Chondrocyte (in vitro differentiated cells): Measurements from ENCODE around the gene SYNJ2. TPM values are rescaled to one million over a fixed set of nuclear protein-coding genes. Genes with fewer than 3 reads are reported as not detected.

Experiments
- DNase-seq: peaks from one replicate; pipeline ENCODE4 v3.0.0; 2021; ENCODE audit warnings: mixed read lengths, low spot score
- H3K27ac Mint-ChIP-seq: one replicate; pipeline ENCODE4 v1.8.0; 2021; ENCODE audit warnings: mild to moderate bottlenecking, moderate library complexity, mixed read lengths; ENCODE audit not compliant: unreplicated experiment
- H3K27me3 Mint-ChIP-seq: 2 replicates; pipeline ENCODE4 v1.8.0; 2021; ENCODE audit warnings: low read depth, mixed read lengths
- H3K36me3 Mint-ChIP-seq: 2 replicates; pipeline ENCODE4 v1.8.0; 2021; ENCODE audit warnings: low read depth, mixed read lengths
- H3K4me1 Mint-ChIP-seq: 2 replicates; pipeline ENCODE4 v1.8.0; 2021; ENCODE audit warnings: low read depth, mild to moderate bottlenecking, mixed read lengths
- H3K4me3 Mint-ChIP-seq: one replicate; pipeline ENCODE4 v1.8.0; 2021; ENCODE audit warnings: mild to moderate bottlenecking, moderate library complexity, mixed read lengths; ENCODE audit not compliant: unreplicated experiment
- H3K9me3 Mint-ChIP-seq: 2 replicates; pipeline ENCODE4 v1.8.0; 2021; ENCODE audit warnings: low read depth, mixed read lengths
- CTCF ChIP-seq: fragments of 200-600 bp; sonication (generic); IDR thresholded peaks from 2 replicates; pipeline ENCODE4 v1.5.0; 2021; ENCODE audit warnings: antibody characterized with exemption, mild to moderate bottlenecking, moderate library complexity
- total RNA-seq: library from RNA; stranded (reverse); gene quantifications from 3 replicates; pipeline ENCODE4 v1.2.1, GENCODE V29; 2021

The SYNJ2 gene
- total RNA-seq, 1 donor from 2014 or later, result 53.1 TPM

GRCh38 chr6:158051968-158052367 lies 70.3 kb downstream of the SYNJ2 start:
- H3K4me3 Mint-ChIP-seq, result no peak overlapping the region
- H3K27me3 Mint-ChIP-seq, result no peaks in the 10 kb centered on the region
- DNase-seq, result no peak
- no peak for TF ChIP-seq CTCF
- H3K27ac Mint-ChIP-seq, result no peak overlapping the region
- peaks cover 3% of the 10 kb centered on the region for H3K4me1 Mint-ChIP-seq
- peaks cover 15% of the 10 kb centered on the region for H3K36me3 Mint-ChIP-seq
- no peaks in the 10 kb centered on the region for H3K9me3 Mint-ChIP-seq

- no peak overlapping the region for H3K27ac Mint-ChIP-seq
- peak; percentile 32 for DNase-seq
- no peak overlapping the region for H3K4me3 Mint-ChIP-seq
- H3K27me3 Mint-ChIP-seq, result no peaks in the 10 kb centered on the region
- H3K4me1 Mint-ChIP-seq, result peaks cover 15% of the 10 kb centered on the region
- no peaks in the 10 kb centered on the region for H3K9me3 Mint-ChIP-seq
- peaks cover 12% of the 10 kb centered on the region for H3K36me3 Mint-ChIP-seq
- TF ChIP-seq CTCF, result no peak
Measured at GRCh38 chr6:158053377-158054313, 72.0 kb downstream of the SYNJ2 start.

- no peak for TF ChIP-seq CTCF
- peaks cover 11% of the 10 kb centered on the region for H3K36me3 Mint-ChIP-seq
- H3K4me3 Mint-ChIP-seq, result no peak overlapping the region
- no peak overlapping the region for H3K27ac Mint-ChIP-seq
- no peaks in the 10 kb centered on the region for H3K9me3 Mint-ChIP-seq
- H3K27me3 Mint-ChIP-seq, result no peaks in the 10 kb centered on the region
- no peak for DNase-seq
- H3K4me1 Mint-ChIP-seq, result peaks cover 28% of the 10 kb centered on the region
Measured at GRCh38 chr6:158056355-158056754, 74.7 kb downstream of the SYNJ2 start.

- no peak for DNase-seq
- H3K27ac Mint-ChIP-seq, result peak overlapping the region; percentile 90
- H3K4me1 Mint-ChIP-seq, result peaks cover 29% of the 10 kb centered on the region
- no peak overlapping the region for H3K4me3 Mint-ChIP-seq
- no peaks in the 10 kb centered on the region for H3K27me3 Mint-ChIP-seq
- TF ChIP-seq CTCF, result no peak
- peaks cover 11% of the 10 kb centered on the region for H3K36me3 Mint-ChIP-seq
- no peaks in the 10 kb centered on the region for H3K9me3 Mint-ChIP-seq
Measured at GRCh38 chr6:158056804-158057203, 75.1 kb downstream of the SYNJ2 start.

- Mint-ChIP-seq H3K9me3 (no peaks in the 10 kb centered on the region), H3K27me3 (no peaks in the 10 kb centered on the region), H3K4me3 (no peak overlapping the region), H3K36me3 (peaks cover 17% of the 10 kb centered on the region), H3K27ac (peak overlapping the region; percentile 90), H3K4me1 (peaks cover 35% of the 10 kb centered on the region)
- TF ChIP-seq CTCF, result no peak
- peak; percentile 39 for DNase-seq
Measured at GRCh38 chr6:158057213-158057987, 75.7 kb downstream of the SYNJ2 start.
